Right kidney (tissue), 1 donor: ENCODE measurements around the gene PRPF40B.

ENCODE experiments used
- DNase-seq: peaks from one replicate; pipeline ENCODE4 v3.0.0-alpha.2; 2016

The PRPF40B gene

GRCh38 chr12:49636574-49636973, 13.2 kb downstream of the PRPF40B start:
- peak; percentile 31 for DNase-seq

DNA sequence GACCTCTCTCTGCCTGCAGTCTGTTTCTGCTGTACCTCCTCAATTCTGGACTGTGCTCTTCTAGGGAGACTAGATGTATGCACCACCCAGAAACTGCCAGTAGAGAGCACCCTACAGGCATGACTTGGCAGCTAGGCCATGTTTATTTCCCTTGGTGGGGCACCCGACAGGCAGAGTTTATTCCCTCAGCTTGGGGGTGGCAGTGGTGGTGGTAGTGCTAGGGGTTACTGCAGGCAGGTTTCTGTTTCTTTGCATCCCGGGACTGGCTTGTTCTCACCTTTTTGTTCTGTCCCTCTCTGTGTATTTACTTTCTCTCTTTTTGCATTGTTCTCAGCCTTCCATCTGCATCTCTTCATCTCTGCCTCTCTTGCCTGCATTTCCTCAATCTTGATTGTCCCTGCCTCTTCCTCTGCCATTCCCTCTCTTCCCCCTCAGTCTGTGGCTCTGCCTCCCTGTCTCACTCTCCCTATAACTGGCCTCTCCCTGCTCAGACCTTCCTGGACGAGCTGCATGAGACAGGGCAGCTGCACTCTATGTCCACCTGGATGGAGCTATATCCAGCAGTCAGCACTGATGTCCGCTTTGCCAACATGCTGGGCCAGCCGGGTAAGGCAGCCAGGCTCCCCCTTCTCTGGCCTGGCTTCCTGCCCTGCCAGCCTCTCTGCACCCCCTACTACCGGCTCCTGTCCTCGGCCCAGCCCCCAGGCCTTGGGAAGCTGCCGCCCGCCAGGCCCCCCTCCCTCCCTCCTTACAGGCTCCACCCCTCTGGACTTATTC, 13.8 kb downstream of the PRPF40B start:
- peak; percentile 63 for DNase-seq

- DNase-seq = no peak
Measured at GRCh38 chr12:49641748-49642369, 18.5 kb downstream of the PRPF40B start.

DNA sequence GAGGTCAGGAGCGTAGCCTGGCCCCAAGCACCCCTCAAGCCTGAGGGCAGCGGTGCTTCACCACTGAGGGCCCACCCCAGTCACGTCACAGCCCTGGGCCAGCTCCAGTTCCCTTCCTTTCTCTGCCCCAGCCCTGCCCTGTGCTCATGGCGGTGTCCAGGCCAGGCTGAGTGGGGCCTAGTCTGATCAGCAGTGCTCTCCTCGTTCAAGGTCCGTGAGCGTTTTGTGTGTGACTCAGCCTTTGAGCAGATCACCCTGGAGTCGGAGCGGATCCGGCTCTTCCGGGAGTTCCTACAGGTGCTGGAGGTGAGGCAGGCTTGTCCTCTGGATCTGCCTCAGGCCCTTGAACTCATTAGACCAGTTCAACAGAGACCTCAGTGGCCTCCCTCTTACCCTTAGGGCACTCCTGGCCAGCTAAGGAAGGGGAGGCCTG, 19.0 kb downstream of the PRPF40B start:
- no peak for DNase-seq

- DNase-seq = no peak
Measured at GRCh38 chr12:49643135-49643534, 19.8 kb downstream of the PRPF40B start.

DNA sequence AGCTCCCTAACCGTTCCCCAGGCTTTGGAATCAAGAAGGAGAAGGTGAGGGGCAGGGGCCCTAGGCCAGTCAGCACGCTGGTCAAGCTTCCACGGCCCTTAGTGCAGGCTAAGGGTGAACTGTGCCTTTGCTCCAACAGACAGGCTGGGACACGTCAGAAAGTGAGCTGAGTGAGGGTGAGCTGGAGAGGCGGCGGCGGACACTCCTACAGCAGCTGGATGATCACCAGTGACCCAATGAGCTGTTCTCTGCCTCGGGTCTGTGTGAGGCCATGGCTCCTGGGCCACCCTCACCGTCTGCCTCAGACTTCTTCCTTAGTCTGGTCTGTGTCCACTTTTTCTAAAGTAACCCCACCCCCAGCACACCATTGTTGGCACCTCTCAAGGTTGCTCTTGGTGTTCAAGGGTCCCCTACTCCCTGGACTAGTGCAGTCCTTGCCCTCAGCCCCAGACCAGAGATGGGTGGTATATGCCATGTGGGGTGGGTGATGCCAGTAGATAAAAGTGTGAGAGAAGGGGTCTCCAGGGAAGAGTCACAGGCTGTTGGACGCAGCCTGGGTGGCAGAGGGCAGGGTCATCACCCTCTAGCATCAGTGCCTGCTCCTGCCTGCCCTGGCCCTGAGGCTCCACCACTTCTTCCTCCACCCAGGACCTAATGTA, 20.7 kb downstream of the PRPF40B start:
- no peak for DNase-seq

GRCh38 chr12:49644620-49644994, 21.2 kb downstream of the PRPF40B start:
- peak; percentile 73 for DNase-seq

DNA sequence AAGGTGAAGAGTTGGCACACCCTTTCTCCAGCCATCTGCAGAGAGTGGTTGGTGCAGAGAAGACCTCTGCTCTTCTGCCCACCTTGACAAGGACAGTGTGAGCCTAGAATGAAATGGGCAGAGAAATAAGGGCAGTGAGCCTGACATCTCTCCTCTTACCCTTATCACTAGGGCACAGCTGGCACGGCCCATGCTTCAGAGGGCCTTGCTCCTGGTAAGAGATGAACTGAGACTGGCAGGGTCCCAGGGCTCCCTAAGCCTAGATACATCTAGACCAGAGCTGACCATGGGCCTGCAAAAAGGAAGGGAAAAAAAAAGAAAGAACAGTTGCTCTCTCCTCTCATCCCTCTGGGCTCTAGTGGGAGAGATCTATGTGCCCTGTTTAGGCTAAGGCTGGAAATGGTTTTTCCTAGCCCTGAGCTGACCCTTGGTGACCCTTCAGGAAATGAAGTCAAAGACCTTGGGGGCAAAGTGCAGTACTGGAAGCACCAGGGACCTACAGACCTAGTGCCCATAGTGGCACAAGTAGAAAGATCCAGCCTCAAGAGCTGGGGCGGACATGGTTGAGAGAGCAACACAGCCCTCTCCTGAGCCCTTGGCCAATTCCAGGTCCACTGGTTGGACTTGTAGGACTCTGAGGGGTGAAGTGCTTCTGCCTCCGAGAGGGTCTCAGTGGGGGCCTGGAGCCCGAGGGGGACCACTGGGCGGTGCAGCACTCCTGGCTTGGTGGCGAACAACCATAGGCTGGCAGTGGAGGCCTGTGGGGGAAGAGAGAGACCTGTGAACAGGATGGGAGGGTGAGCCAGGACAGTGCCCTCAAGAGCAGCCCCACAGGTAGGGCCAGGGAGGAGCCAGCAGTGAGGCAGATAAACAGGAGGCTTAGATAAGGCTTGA, 22.0 kb downstream of the PRPF40B start:
- DNase-seq = no peak

- DNase-seq = no peak
Measured at GRCh38 chr12:49646331-49646830, 23.0 kb downstream of the PRPF40B start.

GRCh38 chr12:49646871-49647654, 23.7 kb downstream of the PRPF40B start:
- no peak for DNase-seq

DNA sequence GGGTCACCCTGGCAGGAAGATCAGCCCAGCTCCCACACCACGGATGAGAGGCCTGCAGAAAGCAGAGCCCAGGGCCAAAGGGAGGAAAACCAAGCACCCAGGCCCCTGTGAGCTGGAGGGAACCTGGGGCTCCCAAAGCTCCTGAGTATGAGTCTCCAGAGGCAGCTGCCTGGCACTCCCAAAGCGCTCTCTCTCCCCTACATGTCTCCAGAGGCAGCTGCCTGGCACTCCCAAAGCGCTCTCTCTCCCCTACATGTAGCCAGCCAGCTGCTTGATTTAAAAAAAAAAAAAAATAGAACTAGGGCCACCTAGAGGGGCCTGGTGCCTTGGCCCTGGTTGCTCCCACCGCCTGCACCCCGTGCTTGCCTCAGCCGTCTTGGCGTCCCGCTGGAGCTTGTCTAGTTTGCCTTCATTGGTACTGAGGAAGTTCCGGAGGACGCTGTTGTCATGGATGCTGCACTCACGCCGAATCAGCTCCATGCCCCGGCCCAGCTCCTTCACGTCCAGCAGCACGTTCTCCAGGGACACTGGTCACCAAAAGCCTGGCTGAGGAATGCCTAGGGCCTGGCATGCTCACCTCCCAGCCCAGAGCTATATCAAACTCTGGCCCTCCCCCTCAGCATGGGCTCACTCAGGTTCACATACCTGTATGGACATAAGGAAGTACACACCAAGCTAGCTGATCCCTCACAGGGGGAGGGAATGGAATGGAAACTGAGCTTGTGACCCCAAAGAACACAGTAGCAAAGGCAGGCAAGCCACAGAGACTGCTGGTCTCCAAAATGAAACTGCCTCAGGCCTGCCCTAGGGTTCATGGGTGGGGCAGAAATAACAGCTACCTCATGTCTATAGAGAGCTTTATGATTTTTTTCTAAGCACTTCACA, 24.7 kb downstream of the PRPF40B start:
- no peak for DNase-seq

- DNase-seq = no peak
Measured at GRCh38 chr12:49648712-49649003, 25.3 kb downstream of the PRPF40B start.

DNA sequence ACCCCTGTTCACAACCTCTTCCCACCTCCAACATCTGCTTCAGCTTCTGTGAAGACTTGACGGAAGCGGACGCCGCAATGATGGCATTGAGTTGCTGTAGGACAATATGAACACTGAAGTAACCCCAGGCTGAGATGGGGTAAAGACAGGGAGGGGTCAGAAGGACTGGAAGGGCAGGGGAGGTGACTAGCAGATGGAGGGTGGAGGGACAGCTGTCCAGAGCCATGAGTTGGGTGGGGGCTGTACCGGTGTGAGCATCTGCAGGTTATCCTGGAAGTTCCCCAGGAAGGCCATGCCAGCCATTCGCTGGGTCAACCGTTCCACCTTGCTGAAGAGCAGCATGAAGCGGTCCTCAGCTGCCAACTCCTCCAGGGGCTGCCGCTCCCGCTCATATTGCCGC, 26.1 kb downstream of the PRPF40B start:
- no peak for DNase-seq

- DNase-seq = no peak
Measured at GRCh38 chr12:49649892-49650291, 26.5 kb downstream of the PRPF40B start.

DNA sequence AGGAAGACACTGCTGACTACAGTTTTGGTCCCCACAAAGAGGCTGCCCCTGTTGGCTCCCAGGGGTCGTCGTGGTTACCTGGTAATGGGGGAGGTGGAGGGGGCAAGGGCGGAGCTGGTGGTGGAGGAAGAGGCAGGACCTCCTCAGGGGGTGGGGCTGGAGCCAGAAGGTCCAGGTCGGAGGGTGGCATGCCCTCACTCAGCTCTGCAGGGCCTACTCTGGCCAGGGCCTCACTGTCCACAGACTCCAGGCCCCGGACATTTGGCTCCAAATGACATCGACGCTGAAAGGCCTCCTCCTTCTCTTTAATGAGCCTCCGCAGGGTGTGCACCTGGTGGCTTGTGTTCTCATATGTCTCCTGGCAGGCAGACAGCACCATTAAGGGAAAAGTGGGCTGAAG, 28.5 kb downstream of the PRPF40B start:
- no peak for DNase-seq

DNA sequence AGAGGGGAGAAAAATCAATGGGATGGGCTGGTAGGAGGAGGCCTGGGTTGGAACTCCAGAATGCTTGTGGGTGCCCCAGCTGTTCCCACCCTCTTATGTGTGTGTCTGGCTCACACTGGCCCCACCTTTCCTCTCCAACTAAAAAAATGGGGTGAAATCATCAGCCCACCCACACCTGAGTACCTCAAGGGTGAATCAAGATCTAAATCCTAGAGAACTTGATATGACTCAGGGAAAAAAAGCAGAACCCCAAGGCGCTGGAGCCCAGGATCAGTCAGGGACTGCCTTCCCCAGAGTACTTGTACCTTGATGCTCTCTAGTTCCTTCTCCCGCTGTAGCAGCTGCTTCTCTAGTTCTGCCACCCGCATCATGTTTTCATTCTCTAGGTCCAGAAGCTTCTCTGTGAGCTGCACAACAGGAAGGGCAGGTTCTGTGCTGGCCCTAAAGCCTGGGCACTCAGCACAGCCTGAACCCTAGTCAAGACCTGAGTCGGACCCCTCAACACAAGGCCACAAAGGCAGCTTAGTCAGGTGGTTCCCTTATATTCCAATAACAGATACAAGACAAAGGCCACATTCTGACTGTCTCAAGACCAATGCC, 29.7 kb downstream of the PRPF40B start:
- DNase-seq = no peak

DNA sequence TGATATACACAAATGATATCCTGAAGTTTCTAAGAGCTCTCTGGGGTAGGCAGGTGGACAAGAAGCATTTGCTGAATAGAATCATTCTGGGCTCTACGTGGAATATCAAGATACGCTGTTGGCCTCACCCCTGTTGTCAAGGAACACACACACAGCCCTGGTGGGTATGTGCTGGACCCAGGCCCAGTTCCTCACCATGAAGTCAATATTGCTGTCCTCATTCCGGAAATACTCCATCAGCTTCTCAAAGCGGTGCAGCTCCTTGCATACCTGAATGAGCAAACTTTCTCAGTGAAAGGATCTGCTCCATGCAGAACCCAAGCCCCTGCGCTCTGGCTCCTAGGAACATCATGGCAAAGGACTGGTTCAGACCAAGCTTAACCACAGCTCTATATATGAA, 31.4 kb downstream of the PRPF40B start:
- no peak for DNase-seq

DNA sequence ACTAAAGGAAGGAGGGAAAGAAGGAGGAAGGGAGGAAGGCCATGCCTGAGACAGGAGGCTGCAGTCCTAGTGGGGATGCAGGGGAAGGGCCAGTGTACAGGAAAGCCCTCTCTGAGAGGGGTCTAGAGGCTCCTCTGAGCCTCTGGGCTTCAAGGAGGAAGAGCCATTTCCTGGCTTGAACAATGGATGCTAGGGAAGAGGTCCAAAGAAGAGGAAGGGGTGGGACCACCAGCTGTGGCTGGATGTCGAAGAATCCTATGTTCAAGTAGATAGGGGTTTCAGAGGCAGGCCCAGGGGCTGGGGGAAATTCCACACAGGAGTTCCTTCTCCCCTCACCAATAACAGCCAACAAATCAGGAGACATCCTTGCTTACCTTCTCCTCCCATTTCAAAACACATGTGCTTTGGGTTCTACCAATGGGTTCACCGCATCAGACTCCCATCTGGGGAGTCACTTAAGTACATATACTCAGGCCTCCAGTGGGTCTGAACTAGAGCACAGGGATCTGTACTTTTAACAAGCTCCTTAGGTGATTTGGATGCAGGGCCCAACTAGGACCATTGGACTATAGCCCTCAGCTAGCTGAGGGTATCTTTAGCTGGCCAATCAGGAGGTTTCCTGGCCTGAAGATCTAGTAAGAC, 32.4 kb downstream of the PRPF40B start:
- DNase-seq = no peak

- DNase-seq = no peak
Measured at GRCh38 chr12:49658276-49658675, 34.9 kb downstream of the PRPF40B start.

- DNase-seq = no peak
Measured at GRCh38 chr12:49659753-49660152, 36.4 kb downstream of the PRPF40B start.
